CD4-positive, alpha-beta T cell treated with Interleukin-12 subunit alpha and Interleukin-12 subunit beta, for 1 hour (primary cell): ENCODE results near the gene ANK3.

ENCODE experiments used
- DNase-seq: peaks from one replicate; pipeline ENCODE4 v3.0.0-alpha.2; 2020

The ANK3 gene

DNA sequence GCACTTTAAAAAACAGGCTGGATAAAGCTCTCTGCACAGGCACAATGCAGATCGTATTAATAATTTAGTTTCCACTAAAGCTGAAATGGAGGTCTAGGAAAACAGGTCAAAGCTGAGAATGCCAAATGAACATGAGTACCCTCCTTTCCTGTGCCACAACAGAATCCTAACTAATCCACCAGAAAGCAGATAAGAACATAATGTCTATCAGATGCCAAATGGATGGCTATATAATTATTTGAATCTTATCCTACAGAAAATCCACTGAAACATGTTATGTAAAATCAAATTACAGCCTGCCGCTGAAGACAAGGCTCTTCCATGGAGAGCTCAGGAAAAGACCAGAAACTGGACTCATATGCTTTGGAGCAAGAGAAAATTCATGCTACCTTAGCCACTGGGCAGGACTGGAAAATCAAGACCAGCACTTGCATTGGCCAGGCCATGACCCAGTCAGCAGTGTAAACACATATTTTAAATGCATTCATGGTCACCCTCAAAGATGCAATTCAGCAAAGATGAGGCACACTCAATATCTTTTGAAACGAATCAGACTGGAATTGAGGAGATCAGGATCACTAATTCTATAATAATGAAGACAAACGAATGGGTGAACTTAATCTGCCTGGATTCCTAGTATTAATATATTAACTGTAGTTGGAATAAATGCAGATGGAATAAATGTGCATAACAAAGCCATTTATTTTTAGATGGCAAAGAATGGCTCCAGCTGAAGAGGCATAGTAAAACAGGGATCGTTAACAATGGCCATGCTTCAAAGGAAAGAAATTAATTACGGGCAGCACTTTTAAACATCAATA lies 13.2 kb downstream of the ANK3 start:
- DNase-seq = no peak

DNA sequence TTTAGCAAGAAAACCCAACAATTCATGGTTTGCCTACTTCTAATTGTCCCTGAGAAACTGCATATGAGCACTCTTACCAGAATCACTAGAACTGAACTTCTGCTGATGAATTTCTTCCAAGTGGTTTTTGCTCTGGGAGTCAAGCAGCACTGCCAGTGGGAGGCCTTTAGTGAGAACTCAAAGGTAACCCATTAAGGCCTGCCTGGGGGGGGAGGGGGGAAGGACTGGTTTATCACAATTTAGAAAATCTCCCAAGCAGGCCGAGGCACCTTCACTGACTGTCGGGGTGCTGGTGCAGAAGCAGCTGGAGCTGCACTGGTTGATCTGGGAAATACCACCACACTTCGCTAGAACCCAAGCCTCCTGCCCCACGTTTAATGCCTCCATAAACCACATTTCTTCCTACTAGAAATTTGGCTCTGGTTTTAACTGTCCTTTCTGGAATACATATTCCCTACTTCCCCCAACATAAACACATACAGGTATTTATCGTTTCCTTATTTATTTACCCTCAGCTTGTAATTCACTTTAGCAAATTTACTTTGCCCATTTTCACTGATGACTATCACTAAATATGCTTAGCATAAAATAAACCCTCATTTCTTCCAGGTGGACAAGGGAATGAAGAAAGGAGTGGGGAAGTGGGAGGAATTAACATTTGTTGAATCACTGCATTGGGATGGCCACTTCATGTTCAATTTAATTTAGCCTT lies 14.2 kb downstream of the ANK3 start:
- no peak for DNase-seq

DNA sequence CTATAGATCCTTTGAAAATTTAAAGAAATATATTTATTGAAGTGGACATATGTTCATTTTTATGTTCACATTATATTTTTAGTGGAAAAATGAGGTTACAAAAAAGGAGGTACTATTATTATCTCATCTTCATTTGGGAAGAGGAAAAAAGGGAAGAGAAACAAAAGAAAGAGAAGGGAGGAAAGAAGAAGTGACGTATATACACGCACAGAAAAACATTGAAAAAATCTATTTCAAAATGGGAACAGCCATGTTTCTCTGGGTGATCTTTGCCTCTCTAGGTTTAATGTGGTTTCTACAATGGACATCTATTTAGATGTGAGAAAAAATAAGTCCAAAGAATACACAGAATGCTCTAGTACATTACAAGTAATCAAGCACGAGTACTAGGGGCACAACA lies 14.8 kb downstream of the ANK3 start:
- no peak for DNase-seq

DNA sequence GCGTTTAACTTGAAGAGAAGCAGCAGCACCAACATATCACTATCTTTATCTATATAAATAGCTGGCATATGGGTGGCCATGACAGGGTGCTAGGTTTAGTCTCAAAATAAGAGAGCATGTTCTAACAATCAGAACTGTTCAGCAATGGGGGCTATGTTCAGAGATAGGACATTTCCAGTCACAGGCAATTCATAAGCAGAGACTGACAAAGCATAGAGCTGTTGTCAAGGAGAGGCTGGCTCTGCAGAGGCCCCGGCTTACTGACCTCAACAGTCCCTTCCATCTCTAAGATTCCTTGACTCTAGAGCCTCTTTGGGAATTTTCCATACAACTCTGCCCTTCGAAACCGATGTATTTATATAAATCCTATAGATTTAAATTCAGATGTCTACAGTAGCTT lies 17.2 kb downstream of the ANK3 start:
- no peak for DNase-seq

GRCh38 chr10:60369547-60369930 lies 20.1 kb downstream of the ANK3 start:
- DNase-seq = no peak

DNA sequence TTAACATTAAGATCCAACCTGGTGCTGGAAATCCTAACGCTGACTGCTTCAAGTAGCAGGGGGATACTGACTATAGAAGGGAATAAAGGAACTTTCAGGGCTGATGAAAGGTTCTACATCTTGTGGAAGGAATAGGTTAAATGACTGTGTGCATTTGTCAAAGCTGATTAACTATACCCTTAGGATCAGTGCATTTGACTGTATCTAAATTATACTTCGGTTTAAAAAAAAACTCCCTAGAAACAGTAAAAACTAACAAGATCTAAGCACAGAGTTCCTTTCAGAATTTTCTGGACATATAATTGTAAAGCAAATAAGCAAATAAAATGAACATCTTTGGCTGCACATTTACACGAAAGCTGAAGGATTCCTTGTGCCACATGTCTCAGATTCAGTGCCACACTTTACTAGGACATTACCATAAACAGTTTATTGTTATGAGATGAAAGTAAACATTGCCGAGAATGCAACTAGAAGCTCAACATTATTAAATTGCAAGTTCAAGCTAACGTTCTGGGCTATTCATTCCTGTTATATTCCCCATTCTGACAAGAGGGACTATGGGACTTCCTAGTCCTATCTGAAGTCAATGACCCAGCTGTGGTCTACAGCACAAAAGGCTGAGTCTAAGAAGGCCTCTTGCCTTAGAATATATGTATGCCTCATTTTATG lies 20.7 kb downstream of the ANK3 start:
- no peak for DNase-seq

DNA sequence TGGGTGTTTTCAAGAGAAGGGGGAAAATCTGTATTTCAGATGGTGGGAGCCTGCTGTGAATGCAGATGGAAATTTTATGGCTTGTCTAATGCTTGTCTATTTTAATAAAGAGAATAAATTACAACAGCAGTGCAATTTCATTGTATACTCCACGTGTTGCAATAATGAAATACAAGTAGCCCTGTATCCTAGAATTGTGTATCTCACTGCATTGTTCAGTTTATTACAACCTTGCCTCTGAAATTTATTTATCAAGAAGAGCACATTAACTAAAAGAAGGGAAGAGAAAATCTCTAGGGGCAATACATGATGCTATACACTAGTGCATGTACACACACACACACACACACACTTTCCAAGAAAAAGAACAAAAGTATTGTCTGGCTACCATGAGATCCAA lies 21.8 kb downstream of the ANK3 start:
- no peak for DNase-seq

DNA sequence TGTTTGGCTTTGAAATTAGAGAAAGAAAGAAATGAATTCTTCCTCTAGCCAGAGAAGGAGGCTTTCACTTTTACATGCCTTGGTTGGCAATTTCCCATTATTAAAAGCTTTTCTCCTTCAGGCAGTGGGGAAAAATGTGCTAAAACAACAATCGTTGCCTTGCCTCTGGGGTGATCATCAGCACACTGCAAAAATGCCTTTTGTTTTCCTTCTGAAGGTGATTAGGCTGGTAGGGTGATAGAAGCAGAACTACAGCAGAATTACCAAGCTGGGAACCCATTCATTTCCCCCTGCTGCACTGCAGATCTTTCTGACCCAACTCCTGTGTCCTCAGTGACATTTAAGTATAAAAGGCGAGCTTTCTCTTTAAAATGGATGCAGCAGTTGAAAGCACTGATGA lies 22.2 kb downstream of the ANK3 start:
- DNase-seq = no peak

DNA sequence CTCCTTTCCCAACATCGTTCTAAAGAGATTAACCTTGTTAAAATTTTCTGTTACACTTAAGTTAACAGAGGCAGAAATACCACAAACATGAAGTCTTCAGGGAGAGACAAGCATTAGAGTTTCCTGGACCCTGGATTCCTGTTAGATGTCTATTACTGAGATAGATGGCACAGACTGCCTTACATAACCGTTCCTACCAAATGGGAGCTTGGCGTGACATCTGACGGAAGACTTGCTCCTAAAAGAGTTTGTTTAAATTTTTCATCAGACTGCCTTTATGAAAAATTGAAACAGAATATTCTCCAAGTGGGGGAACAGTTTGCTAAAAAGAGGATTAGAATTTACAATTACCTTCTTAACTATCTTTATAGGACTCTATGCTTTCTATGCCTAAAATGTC lies 22.7 kb downstream of the ANK3 start:
- no peak for DNase-seq

DNA sequence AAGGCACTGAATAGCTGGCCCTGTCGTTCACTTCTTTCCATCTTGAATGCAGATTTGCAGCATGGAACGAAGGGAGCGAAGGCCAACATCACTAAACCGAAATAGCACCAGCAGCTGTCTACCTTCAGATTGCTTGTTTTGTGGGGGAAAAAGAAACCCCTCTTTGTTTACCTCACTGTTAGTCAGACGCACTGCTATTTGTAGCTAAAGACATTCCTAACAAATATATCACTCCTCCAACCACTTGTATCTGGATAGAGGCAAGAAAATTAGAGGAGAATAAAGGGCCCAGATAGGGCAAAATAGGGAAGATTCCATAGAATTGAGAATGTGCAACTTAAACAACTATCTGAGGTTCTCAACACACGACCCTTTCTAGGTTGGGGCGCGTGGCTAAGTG lies 26.5 kb downstream of the ANK3 start:
- no peak for DNase-seq

- DNase-seq = no peak
Observed at GRCh38 chr10:60362461-60362860, 27.2 kb downstream of the ANK3 start.

- no peak for DNase-seq
Observed at GRCh38 chr10:60359066-60359465, 30.6 kb downstream of the ANK3 start.

DNA sequence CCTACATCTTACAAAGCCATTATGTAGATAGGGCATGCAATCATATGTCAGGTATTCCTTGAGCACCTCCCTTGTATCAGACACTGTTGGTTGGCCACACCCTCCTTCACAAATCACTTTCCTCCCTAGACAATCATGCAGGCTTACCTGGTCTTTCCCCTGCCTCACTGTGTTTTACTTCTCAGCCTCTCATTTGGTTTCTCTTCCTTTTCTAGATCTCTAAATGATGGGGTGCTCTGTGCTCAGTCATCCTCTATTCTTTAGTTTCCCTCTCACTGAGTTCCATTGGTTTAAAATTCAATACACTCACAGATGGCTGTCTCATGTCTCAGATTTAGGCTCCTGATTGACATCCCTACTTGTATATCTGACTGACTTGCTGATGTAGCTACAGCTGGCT lies 31.4 kb downstream of the ANK3 start:
- no peak for DNase-seq

DNA sequence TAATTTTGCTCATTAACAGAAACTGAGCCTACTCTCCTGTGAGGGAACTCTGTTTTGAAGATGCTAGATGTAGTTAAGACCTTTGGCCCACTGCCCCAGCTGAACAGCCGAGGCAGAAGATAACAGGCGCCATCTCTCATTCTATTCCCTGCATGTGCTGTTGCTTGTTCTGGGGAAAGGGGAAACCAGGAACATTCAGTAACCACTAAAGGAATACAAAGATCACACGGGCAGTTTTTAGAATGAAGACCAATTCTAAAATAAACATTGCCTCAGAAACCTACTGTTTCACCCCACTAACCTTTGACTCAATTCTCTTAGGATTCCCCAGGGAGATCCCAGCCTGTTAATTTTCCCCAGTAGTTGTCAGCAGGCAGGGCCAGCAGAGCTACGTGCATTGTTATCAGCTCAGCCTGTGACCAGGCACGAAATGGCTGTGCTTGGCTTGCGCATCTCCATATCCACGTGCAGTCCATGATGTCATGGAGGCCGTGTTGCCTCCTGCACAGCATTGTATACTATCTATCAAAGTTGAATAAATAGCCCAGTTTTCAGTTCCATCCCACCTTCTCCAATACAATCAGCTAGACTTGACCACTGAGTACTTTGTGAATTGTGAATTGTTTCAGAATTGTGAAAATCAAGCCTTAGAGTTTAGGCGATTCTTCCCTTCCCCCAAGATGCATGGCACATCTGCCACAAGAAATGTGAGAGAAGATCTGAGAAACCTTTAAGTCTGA lies 36.0 kb downstream of the ANK3 start:
- no peak for DNase-seq

- DNase-seq = no peak
Observed at GRCh38 chr10:60352105-60352504, 37.6 kb downstream of the ANK3 start.

DNA sequence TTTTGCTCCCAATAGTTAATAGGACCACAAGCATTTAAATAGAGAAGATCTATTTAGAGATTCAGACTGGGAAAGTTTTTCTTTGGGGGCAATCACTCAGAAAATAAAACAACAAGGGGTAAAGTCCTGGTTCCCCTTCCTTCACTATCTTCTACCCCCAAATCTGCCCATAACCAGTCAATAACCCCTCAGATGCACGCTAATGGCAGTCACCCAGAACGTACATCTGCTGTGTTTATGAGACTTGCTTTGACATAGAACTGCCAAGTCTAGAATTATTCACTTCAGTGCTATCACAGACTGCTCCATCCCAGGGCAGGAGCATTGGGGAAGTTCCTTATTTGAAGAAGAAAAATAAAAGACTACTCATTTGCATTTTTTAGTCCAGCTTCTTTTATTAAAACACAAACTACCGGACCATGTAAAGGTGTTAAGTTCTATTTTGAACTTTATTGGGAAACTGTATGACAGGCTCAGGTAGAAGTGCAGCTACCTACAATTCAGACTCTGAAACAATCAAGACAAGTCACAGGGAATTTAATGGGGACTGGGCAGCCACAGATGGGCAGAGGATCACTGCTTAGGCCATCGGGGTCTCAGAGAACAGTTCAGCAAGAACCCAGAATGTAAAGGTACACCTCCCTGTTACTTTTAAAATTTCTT lies 38.4 kb downstream of the ANK3 start:
- DNase-seq = no peak

GRCh38 chr10:60350400-60350799 lies 39.3 kb downstream of the ANK3 start:
- DNase-seq = no peak

GRCh38 chr10:60349426-60349825 lies 40.2 kb downstream of the ANK3 start:
- DNase-seq = no peak

- no peak for DNase-seq
Observed at GRCh38 chr10:60348982-60349381, 40.7 kb downstream of the ANK3 start.

GRCh38 chr10:60347270-60347669 lies 42.4 kb downstream of the ANK3 start:
- DNase-seq = no peak

- no peak for DNase-seq
Observed at GRCh38 chr10:60346661-60347060, 43.0 kb downstream of the ANK3 start.

- DNase-seq = no peak
Observed at GRCh38 chr10:60343254-60343653, 46.4 kb downstream of the ANK3 start.

GRCh38 chr10:60341969-60342368 lies 47.7 kb downstream of the ANK3 start:
- DNase-seq = no peak
